ENCODE data around the gene MAPT.
"Not testable (repeated sequence)": the region's sequence is repeated elsewhere in the genome, so short reads cannot be mapped to it uniquely, and the experiment has no call there.

Gene MAPT

GRCh38 chr17:45850468-45850867, 43.9 kb upstream of the MAPT start:
- no peaks in the 10 kb centered on the region for H3K4me1 ChIP-seq (ENCODE audit: control insufficient read depth, insufficient read depth, low read length)
- no peaks in the 10 kb centered on the region for H3K36me3 ChIP-seq (ENCODE audit: control insufficient read depth, insufficient read depth, low read length)
- H3K27me3 ChIP-seq (ENCODE audit: control insufficient read depth, insufficient read depth, low read length) = peaks cover 15% of the 10 kb centered on the region
- no peak overlapping the region for H3K4me3 ChIP-seq (ENCODE audit: low read length)
- H3K9ac ChIP-seq (ENCODE audit: low read length) = no peak overlapping the region
- no peaks in the 10 kb centered on the region for H3K9me3 ChIP-seq (ENCODE audit: control insufficient read depth, low read length)

DNA sequence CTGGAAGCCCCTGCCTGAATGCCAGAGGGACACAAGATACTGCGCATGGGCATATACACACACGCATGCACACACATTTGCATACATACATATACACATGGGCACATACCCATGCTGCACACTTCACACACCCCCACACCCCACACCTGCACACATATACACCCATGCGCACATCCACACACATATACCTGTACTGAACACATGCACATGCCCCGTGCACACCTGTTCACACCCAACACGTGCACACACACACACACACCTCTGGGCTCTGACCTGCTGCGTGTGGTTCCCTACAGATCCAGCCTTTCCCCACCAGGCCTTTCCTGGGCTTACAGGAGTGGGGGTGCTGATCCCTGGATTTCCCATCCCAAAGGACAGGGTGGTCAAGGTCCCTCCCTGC, 43.3 kb upstream of the MAPT start:
- H3K4me3 ChIP-seq (ENCODE audit: low read length) = no peak overlapping the region
- no peaks in the 10 kb centered on the region for H3K4me1 ChIP-seq (ENCODE audit: control insufficient read depth, insufficient read depth, low read length)
- H3K9ac ChIP-seq (ENCODE audit: low read length) = no peak overlapping the region
- H3K27me3 ChIP-seq (ENCODE audit: control insufficient read depth, insufficient read depth, low read length) = peaks cover 15% of the 10 kb centered on the region
- no peaks in the 10 kb centered on the region for H3K9me3 ChIP-seq (ENCODE audit: control insufficient read depth, low read length)
- no peaks in the 10 kb centered on the region for H3K36me3 ChIP-seq (ENCODE audit: control insufficient read depth, insufficient read depth, low read length)

DNA sequence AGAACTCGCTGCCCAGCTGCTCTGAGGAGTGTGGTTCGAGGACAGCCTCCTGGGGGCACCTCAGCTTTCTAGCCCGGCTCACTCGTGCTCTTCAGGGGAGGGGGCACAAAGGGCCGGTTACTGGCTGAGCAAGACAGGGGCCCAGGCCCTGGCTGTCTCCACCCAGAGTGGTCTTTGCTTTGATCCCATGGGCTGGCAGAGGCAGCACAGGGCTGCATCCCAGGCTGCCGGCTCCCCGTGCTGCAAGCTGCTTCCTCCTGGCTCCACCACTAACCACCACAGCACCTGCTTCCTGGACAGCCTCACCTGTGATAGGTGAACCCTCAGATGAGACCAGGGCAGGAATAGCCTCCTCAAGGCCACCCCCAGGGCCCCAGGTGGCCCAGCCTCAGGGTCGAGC, 42.9 kb upstream of the MAPT start:
- no peaks in the 10 kb centered on the region for H3K36me3 ChIP-seq (ENCODE audit: control insufficient read depth, insufficient read depth, low read length)
- peaks cover 15% of the 10 kb centered on the region for H3K27me3 ChIP-seq (ENCODE audit: control insufficient read depth, insufficient read depth, low read length)
- H3K4me3 ChIP-seq (ENCODE audit: low read length) = no peak overlapping the region
- no peaks in the 10 kb centered on the region for H3K9me3 ChIP-seq (ENCODE audit: control insufficient read depth, low read length)
- no peaks in the 10 kb centered on the region for H3K4me1 ChIP-seq (ENCODE audit: control insufficient read depth, insufficient read depth, low read length)
- no peak overlapping the region for H3K9ac ChIP-seq (ENCODE audit: low read length)

GRCh38 chr17:45851873-45852272, 42.5 kb upstream of the MAPT start:
- H3K36me3 ChIP-seq (ENCODE audit: control insufficient read depth, insufficient read depth, low read length) = no peaks in the 10 kb centered on the region
- H3K4me1 ChIP-seq (ENCODE audit: control insufficient read depth, insufficient read depth, low read length) = no peaks in the 10 kb centered on the region
- no peaks in the 10 kb centered on the region for H3K9me3 ChIP-seq (ENCODE audit: control insufficient read depth, low read length)
- no peak overlapping the region for H3K9ac ChIP-seq (ENCODE audit: low read length)
- peaks cover 15% of the 10 kb centered on the region for H3K27me3 ChIP-seq (ENCODE audit: control insufficient read depth, insufficient read depth, low read length)
- H3K4me3 ChIP-seq (ENCODE audit: low read length) = no peak overlapping the region

GRCh38 chr17:45852535-45853297, 41.6 kb upstream of the MAPT start:
- Histone ChIP-seq H3K9ac (ENCODE audit: low read length) (no peak overlapping the region), H3K36me3 (ENCODE audit: control insufficient read depth, insufficient read depth, low read length) (no peaks in the 10 kb centered on the region), H3K4me3 (ENCODE audit: low read length) (no peak overlapping the region), H3K4me1 (ENCODE audit: control insufficient read depth, insufficient read depth, low read length) (no peaks in the 10 kb centered on the region), H3K9me3 (ENCODE audit: control insufficient read depth, low read length) (no peaks in the 10 kb centered on the region), H3K27me3 (ENCODE audit: control insufficient read depth, insufficient read depth, low read length) (peaks cover 15% of the 10 kb centered on the region)

- peaks cover 20% of the 10 kb centered on the region for H3K27me3 ChIP-seq (ENCODE audit: control insufficient read depth, insufficient read depth, low read length)
- H3K9me3 ChIP-seq (ENCODE audit: control insufficient read depth, low read length) = no peaks in the 10 kb centered on the region
- no peaks in the 10 kb centered on the region for H3K4me1 ChIP-seq (ENCODE audit: control insufficient read depth, insufficient read depth, low read length)
- no peak overlapping the region for H3K9ac ChIP-seq (ENCODE audit: low read length)
- H3K36me3 ChIP-seq (ENCODE audit: control insufficient read depth, insufficient read depth, low read length) = no peaks in the 10 kb centered on the region
- H3K4me3 ChIP-seq (ENCODE audit: low read length) = no peak overlapping the region
These were observed 40.1 kb upstream of the MAPT start for GRCh38 chr17:45854209-45854608.

- Histone ChIP-seq H3K36me3 (ENCODE audit: control insufficient read depth, insufficient read depth, low read length) (no peaks in the 10 kb centered on the region), H3K27me3 (ENCODE audit: control insufficient read depth, insufficient read depth, low read length) (peaks cover 19% of the 10 kb centered on the region), H3K4me3 (ENCODE audit: low read length) (no peak overlapping the region), H3K9ac (ENCODE audit: low read length) (no peak overlapping the region), H3K9me3 (ENCODE audit: control insufficient read depth, low read length) (no peaks in the 10 kb centered on the region), H3K4me1 (ENCODE audit: control insufficient read depth, insufficient read depth, low read length) (no peaks in the 10 kb centered on the region)
These were observed 38.5 kb upstream of the MAPT start for GRCh38 chr17:45855691-45856336.

- H3K36me3 ChIP-seq (ENCODE audit: control insufficient read depth, insufficient read depth, low read length) = no peaks in the 10 kb centered on the region
- no peaks in the 10 kb centered on the region for H3K4me1 ChIP-seq (ENCODE audit: control insufficient read depth, insufficient read depth, low read length)
- no peak overlapping the region for H3K9ac ChIP-seq (ENCODE audit: low read length)
- no peaks in the 10 kb centered on the region for H3K9me3 ChIP-seq (ENCODE audit: control insufficient read depth, low read length)
- H3K27me3 ChIP-seq (ENCODE audit: control insufficient read depth, insufficient read depth, low read length) = peaks cover 8% of the 10 kb centered on the region
- H3K4me3 ChIP-seq (ENCODE audit: low read length) = no peak overlapping the region
These were observed 36.2 kb upstream of the MAPT start for GRCh38 chr17:45857977-45858708.

GRCh38 chr17:45861165-45861564, 33.2 kb upstream of the MAPT start:
- Histone ChIP-seq H3K4me1 (ENCODE audit: control insufficient read depth, insufficient read depth, low read length) (no peaks in the 10 kb centered on the region), H3K27me3 (ENCODE audit: control insufficient read depth, insufficient read depth, low read length) (peaks cover 22% of the 10 kb centered on the region), H3K4me3 (ENCODE audit: low read length) (no peak overlapping the region), H3K36me3 (ENCODE audit: control insufficient read depth, insufficient read depth, low read length) (no peaks in the 10 kb centered on the region), H3K9ac (ENCODE audit: low read length) (no peak overlapping the region), H3K9me3 (ENCODE audit: control insufficient read depth, low read length) (no peaks in the 10 kb centered on the region)

DNA sequence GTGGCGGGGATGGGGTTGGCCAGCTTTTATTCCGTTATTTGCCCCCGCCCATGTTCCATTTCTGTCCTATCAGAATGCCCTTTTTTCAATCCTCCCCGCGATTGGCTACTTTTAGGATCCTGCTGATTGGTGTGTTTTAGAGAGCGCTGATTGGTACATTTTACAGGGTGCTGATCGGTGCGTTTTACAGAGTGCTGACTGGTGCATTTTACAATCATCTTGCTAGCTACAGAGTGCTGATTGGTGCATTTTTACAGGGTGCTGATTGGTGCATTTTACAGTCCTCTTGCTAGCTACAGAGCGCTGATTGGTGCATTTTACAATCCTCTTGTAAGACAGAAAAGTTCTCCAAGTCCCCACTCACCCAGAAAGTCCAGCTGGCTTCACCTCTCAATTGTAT, 32.2 kb upstream of the MAPT start:
- not testable (repeated sequence) for H3K4me1 ChIP-seq (ENCODE audit: control insufficient read depth, insufficient read depth, low read length); H3K9ac ChIP-seq (ENCODE audit: low read length); H3K4me3 ChIP-seq (ENCODE audit: low read length); H3K36me3 ChIP-seq (ENCODE audit: control insufficient read depth, insufficient read depth, low read length); H3K9me3 ChIP-seq (ENCODE audit: control insufficient read depth, low read length)
- H3K27me3 ChIP-seq (ENCODE audit: control insufficient read depth, insufficient read depth, low read length) = peaks cover 25% of the 10 kb centered on the region

GRCh38 chr17:45863857-45864654, 30.3 kb upstream of the MAPT start:
- Histone ChIP-seq H3K9me3 (ENCODE audit: control insufficient read depth, low read length) (no peaks in the 10 kb centered on the region), H3K9ac (ENCODE audit: low read length) (no peak overlapping the region), H3K4me1 (ENCODE audit: control insufficient read depth, insufficient read depth, low read length) (no peaks in the 10 kb centered on the region), H3K27me3 (ENCODE audit: control insufficient read depth, insufficient read depth, low read length) (peaks cover 17% of the 10 kb centered on the region), H3K36me3 (ENCODE audit: control insufficient read depth, insufficient read depth, low read length) (no peaks in the 10 kb centered on the region), H3K4me3 (ENCODE audit: low read length) (no peak overlapping the region)
